Erythroblast (primary cell): ENCODE data around the gene MRPL2.
"Not testable (repeated sequence)": the region's sequence is repeated elsewhere in the genome, so short reads cannot be mapped to it uniquely, and the experiment has no call there.

ENCODE experiments used
- DNase-seq, 2 experiments: peaks; one replicate each; lab custom pipeline; 2025; lab: John Stamatoyannopoulos, UW
- GATA1 ChIP-seq: IDR thresholded peaks from 2 replicates; pipeline ENCODE4 v1.6.1; 2011; ENCODE audit warnings: low read depth, mild to moderate bottlenecking, control low read depth, low read length, moderate library complexity
- POLR2A ChIP-seq: IDR thresholded peaks from 2 replicates; pipeline ENCODE4 v1.6.1; 2011; ENCODE audit warnings: mild to moderate bottlenecking, low read length

Gene MRPL2

GRCh38 chr6:43091020-43091419, 31.8 kb upstream of the MRPL2 start:
- TF ChIP-seq POLR2A (no peak), GATA1 (no peak)

GRCh38 chr6:43090559-43090956, 31.3 kb upstream of the MRPL2 start:
- no peak for DNase-seq
- TF ChIP-seq GATA1: no peak
- no peak for TF ChIP-seq POLR2A

More at GRCh38 chr6:43091020-43091419, 31.8 kb upstream of the MRPL2 start:
- DNase-seq: no peak

- no peak for DNase-seq
- TF ChIP-seq GATA1 (no peak), POLR2A (no peak)
Observed at GRCh38 chr6:43089874-43090558, 30.8 kb upstream of the MRPL2 start.

DNA sequence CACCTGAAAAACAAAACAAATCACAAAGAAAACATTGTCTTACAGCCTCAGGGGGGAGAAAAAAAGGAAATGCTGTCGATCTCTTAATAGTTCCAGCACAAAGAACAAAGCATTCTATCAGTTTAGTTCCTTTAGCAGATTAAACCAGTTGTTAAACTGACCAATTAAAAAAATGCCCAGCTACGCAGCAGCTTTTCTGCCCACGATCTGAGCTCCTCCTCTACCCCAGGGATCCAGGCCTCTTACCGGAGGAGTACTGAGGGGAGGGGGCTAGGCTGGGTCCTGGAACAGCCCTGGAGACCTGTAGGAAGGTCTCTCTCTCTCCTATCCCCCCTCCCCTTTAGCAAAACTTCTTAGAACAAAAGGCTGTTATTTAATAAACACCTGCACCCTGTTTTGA, 30.2 kb upstream of the MRPL2 start:
- TF ChIP-seq POLR2A (no peak), GATA1 (no peak)
- DNase-seq: no peak

DNA sequence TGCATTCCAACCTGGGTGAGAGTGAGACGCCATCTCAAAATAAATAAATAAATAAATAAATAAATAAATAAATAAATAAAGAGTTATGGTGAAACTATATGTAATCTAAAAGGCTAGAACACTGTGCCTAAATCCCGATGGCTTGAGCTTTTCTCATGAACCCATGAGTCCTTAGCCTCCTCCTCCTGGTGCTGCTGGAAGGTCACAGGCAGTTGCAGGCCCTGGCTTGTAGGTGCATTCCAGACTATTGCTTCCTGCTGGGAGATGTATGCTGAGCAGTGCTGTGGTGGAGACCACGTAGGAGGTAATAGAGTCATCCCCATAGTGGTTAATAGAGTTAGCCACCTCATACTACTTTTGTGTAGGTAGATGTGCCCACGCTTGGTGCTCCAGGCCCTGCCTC, 29.4 kb upstream of the MRPL2 start:
- no peak for DNase-seq
- TF ChIP-seq POLR2A (no peak), GATA1 (no peak)

DNA sequence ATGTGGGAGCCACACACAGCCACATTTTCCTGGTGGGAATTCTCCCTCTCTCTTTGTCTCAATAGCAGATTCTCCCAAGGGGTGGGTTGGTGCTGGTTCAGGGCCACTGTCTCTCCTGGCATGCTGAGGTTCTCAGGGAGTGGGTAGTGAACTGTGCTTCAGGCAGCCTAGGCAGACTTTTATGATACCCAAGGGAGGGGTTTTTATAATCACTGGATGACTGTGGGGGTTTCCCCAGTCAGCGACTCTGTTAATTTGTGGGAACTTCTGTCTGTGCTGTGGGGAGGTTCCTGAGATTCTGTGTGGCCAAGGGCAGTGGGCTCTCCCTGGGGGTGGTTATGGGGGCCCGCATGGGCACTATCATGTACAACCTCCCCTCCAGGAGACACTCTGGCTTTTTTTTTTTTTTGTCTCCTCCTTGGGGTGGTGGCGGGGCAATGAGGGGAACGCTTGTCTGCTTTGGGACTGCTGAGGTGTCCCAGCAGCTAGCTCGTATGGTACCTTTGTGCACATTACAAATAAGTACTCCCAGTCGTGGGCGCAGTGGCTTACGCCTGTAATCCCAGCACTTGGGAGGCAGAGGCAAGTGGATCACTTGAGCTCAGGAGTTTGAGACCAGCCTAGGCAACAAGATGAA, 26.9 kb upstream of the MRPL2 start:
- DNase-seq: no peak
- TF ChIP-seq POLR2A (no peak), GATA1 (no peak)

GRCh38 chr6:43082806-43083655, 23.8 kb upstream of the MRPL2 start:
- DNase-seq: no peak

DNA sequence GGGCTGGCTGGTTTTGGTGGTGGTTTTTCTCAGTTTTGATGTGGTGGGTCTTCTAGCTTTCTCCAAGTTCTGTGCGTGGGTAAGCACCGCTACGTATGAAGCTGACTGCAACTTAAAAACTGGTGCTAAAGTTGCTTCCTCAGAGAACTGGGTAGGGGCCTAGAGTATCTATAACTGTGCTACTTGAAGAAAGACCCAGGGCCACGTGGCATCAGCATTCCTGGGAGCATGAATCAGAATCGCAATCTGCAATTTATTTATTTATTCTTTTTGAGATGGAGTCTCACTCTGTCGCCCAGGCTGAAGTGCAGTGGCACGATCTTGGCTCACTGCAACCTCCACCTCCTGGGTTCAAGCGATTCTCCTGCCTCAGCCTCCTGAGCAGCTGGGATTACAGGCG, 22.7 kb upstream of the MRPL2 start:
- not testable (repeated sequence) for DNase-seq

More at GRCh38 chr6:43082806-43083655, 23.8 kb upstream of the MRPL2 start:
- TF ChIP-seq GATA1: no peak
- TF ChIP-seq POLR2A: no peak

GRCh38 chr6:43081043-43081442, 21.8 kb upstream of the MRPL2 start:
- TF ChIP-seq GATA1 (no peak), POLR2A (no peak)
- DNase-seq: peak; percentile 11 to 24

- no peak for DNase-seq
- TF ChIP-seq GATA1 (no peak), POLR2A (no peak)
Observed at GRCh38 chr6:43078691-43079090, 19.5 kb upstream of the MRPL2 start.

DNA sequence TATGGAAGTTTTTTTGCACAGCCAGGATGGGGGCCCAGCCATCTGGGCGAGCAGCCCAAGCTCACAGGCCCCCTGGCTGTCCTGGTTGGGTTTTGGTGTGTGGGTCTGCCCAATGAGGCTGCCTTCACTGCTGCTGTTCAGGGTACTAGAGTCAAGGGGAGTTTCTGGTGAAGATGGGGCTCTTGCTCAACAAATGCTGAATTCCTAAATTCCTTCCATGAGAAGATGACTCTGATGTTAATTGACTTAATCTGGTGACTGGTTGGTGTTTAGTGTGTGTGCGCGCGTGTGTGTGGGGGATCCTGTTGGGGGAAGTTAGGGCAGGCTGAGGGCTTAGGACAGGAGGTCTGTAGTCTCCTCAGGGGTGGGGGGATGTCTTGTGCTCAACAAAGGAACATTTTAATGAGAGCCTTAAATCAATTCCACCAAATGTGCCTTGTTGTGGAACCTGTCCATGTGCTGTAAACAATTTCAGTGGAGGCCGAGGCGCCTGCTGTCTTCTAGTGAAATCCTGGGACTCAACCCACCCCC, 18.8 kb upstream of the MRPL2 start:
- no peak for TF ChIP-seq POLR2A
- no peak for TF ChIP-seq GATA1
- no peak for DNase-seq

- TF ChIP-seq GATA1 (no peak), POLR2A (no peak)
- DNase-seq: no peak
Observed at GRCh38 chr6:43077333-43077809, 18.1 kb upstream of the MRPL2 start.

DNA sequence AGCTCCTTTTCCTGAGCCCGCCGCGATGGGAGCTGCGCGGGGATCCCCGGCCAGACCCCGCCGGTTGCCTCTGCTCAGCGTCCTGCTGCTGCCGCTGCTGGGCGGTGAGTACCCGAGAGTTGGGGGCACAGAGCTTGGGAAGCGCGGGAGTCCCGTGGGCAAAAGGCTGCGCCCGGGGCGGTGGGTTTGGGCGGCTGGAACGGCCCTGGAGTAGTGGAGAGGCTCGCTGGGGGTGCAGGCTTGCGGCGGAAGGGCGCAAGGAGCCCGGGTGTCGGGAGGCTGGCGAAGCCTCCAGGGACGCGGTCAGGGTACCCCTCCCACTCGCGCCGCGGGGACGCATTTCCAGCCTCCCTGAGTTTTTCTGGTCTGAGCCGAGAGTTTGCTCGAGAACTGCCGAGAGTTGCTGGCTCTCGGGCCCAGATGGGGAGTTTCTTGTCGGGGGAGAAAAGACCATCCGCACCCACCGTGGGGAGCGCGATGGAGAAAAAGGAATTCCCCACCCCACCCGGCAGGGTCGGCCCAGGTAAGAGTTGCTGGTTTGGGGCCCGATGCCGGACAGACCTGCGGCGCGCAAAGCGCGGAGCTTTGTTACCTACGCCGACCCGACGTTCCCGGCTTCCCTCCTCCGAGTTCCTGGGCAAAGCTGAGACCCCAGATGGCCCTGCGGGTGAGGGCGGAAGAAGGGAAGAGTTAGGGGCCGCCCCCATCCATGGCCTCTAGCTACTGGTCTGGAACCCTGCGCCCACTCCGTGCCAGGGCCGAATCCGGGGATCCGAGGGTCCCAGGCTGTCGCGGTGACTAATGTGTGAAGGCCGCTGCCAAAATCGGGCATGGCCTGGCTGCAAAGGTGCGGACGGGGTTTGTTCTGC, 17.5 kb upstream of the MRPL2 start:
- TF ChIP-seq POLR2A (no peak), GATA1 (no peak)
- DNase-seq: peak; percentile 21 to 25
